SK-N-MC (cell line): ENCODE measurements around the gene MMRN1.

Experiments
- EZH2 ChIP-seq: fragments of 200-600 bp; sonication (generic); IDR thresholded peaks from one replicate; pipeline ENCODE4 v1.6.1; 2017; ENCODE audit warnings: antibody characterized with exemption
- FOXP2 ChIP-seq: optimal IDR thresholded peaks from 2 replicates; pipeline ENCODE3; 2011; ENCODE audit warnings: mild to moderate bottlenecking, moderate library complexity; ENCODE audit not compliant: insufficient read depth; ENCODE audit errors: extremely low read length, control extremely low read depth
- POLR2AphosphoS5 ChIP-seq: IDR thresholded peaks from 2 replicates; pipeline ENCODE4 v1.6.1; 2012; ENCODE audit warnings: mild to moderate bottlenecking, low read depth, low read length, borderline replicate concordance

- TF ChIP-seq POLR2AphosphoS5 (no peak), EZH2 (no peak), FOXP2 (no peak)
Observed at GRCh38 chr4:89863533-89863932, 31.1 kb upstream of the MMRN1 start.
